GM23248 (cell line): ENCODE data around the gene SMARCA2. TPM values are rescaled to one million over a fixed set of nuclear protein-coding genes. Genes with fewer than 3 reads are reported as not detected.

Source experiments
- DNase-seq: peaks from one replicate; pipeline ENCODE4 v3.0.0-alpha.2; 2015
- H2AFZ ChIP-seq: fragments of 200-600 bp; sonication (generic); 2 replicates; pipeline ENCODE4 v1.6.1; 2016; ENCODE audit warnings: antibody characterized with exemption
- H3F3A ChIP-seq: fragments of 200-600 bp; sonication (generic); 2 replicates; pipeline ENCODE4 v1.6.1; 2016; ENCODE audit warnings: mild to moderate bottlenecking, antibody characterized with exemption, mixed run types; ENCODE audit not compliant: insufficient read depth
- H3K27ac ChIP-seq: fragments of 200-600 bp; sonication (generic); 2 replicates; pipeline ENCODE4 v1.5.1; 2016; ENCODE audit warnings: mild to moderate bottlenecking
- H3K27me3 ChIP-seq: fragments of 200-600 bp; sonication (generic); replicated peaks from 2 replicates; pipeline ENCODE4 v1.6.1; 2016; ENCODE audit warnings: mild to moderate bottlenecking; ENCODE audit not compliant: insufficient read depth
- H3K36me3 ChIP-seq: fragments of 200-600 bp; sonication (generic); 2 replicates; pipeline ENCODE4 v1.6.1; 2016; ENCODE audit warnings: low read depth, mild to moderate bottlenecking
- H3K4me1 ChIP-seq: fragments of 200-600 bp; sonication (generic); 2 replicates; pipeline ENCODE4 v1.6.1; 2016; ENCODE audit warnings: mild to moderate bottlenecking; ENCODE audit not compliant: insufficient read depth
- H3K4me2 ChIP-seq: fragments of 200-600 bp; sonication (generic); one replicate; pipeline ENCODE4 v1.6.1; 2016; ENCODE audit warnings: mild to moderate bottlenecking; ENCODE audit not compliant: unreplicated experiment
- H3K4me3 ChIP-seq: fragments of 200-600 bp; sonication (generic); 2 replicates; pipeline ENCODE4 v1.5.1; 2016; ENCODE audit warnings: mild to moderate bottlenecking
- H3K79me2 ChIP-seq: fragments of 200-600 bp; sonication (generic); 2 replicates; pipeline ENCODE4 v1.6.1; 2016; ENCODE audit warnings: mild to moderate bottlenecking; ENCODE audit not compliant: insufficient read depth
- H3K9ac ChIP-seq: fragments of 200-600 bp; sonication (generic); 2 replicates; pipeline ENCODE4 v1.6.1; 2016; ENCODE audit warnings: mild to moderate bottlenecking
- H3K9me2 ChIP-seq: fragments of 200-600 bp; sonication (generic); 2 replicates; pipeline ENCODE4 v1.6.1; 2016; ENCODE audit warnings: mixed run types, mild to moderate bottlenecking, moderate library complexity; ENCODE audit not compliant: insufficient read depth
- H3K9me3 ChIP-seq: fragments of 200-600 bp; sonication (generic); one replicate; pipeline ENCODE4 v1.6.1; 2017; ENCODE audit warnings: low read depth
- H4K20me1 ChIP-seq: fragments of 200-600 bp; sonication (generic); 2 replicates; pipeline ENCODE4 v1.6.0; 2016; ENCODE audit not compliant: insufficient read depth
- EZH2 ChIP-seq: fragments of 200-600 bp; sonication (generic); IDR thresholded peaks from 2 replicates; pipeline ENCODE4 v1.6.1; 2018; ENCODE audit warnings: antibody characterized with exemption, mild to moderate bottlenecking; ENCODE audit not compliant: insufficient read depth, poor library complexity, severe bottlenecking
- EZH2phosphoT487 ChIP-seq: fragments of 200-600 bp; sonication (generic); IDR thresholded peaks from 2 replicates; pipeline ENCODE4 v1.6.1; 2018; ENCODE audit warnings: antibody characterized with exemption, moderate library complexity, mild to moderate bottlenecking, low read depth; ENCODE audit not compliant: insufficient read depth
- WGBS, 2 experiments: methylation state at CpG; one replicate each; pipeline ENCODE4 v1.1.6; 2015 to 2017; ENCODE audit warnings: low lambda C conversion rate in 2 of 2, low coverage in 1 of 2; ENCODE audit errors: missing lambda C conversion rate in 2 of 2; 5-methylcytosine and 5-hydroxymethylcytosine counted together
- in situ Hi-C: fragments of 300-500 bp; cut with MboI; formaldehyde crosslinking; loops from 2 replicates; pipeline ENCODE4 v1.15.0; 2020
- polyA plus RNA-seq: library from polyadenylated mRNA; unstranded; fragments of >200 nt; fragmentation: Nextera tagmentation; extraction: Ambion mirVana; gene quantifications from 2 replicates; pipeline ENCODE4 v1.2.1, GENCODE V29; 2016
- total RNA-seq: library from RNA; depleted of rRNA; stranded (reverse); fragments of >200 nt; shearing (Covaris generic); gene quantifications from 2 replicates; pipeline ENCODE4 v1.2.3, GENCODE V29; 2014

Gene SMARCA2
- total and polyA plus RNA-seq, 2 experiments from 2014 or later: 26.7 to 47.4 TPM

DNA sequence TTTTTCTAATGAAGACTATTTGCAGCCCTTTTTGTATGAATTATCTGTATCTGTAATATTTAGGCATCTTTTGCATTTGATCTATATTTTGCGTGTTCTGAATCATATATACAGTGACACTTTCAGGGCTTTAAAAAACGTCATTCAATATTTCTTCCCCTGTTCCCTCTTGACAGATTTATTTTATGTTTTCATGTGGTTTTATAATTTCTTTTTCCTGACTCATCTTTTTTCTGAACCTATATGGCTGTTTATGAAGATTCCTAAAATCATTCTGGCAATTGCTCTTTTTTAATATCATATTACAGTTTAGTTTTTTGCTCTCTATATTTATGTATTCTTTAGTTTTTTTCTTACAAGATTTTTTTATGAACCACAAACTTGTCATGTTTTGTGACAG lies 67.6 kb downstream of the SMARCA2 start:
- Histone ChIP-seq H3K4me3 (no peak overlapping the region), H3K9me3 (no peaks in the 10 kb centered on the region), H4K20me1 (no peaks in the 10 kb centered on the region), H3K27ac (no peak overlapping the region), H3K36me3 (peaks cover 38% of the 10 kb centered on the region), H3F3A (peaks cover 14% of the 10 kb centered on the region; the same call in 1 of the 2 replicates), H2AFZ (no peak overlapping the region), H3K9me2 (no peaks in the 10 kb centered on the region), H3K79me2 (no peaks in the 10 kb centered on the region), H3K9ac (no peak overlapping the region), H3K27me3 (no peaks in the 10 kb centered on the region), H3K4me2 (no peak overlapping the region), H3K4me1 (peaks cover 11% of the 10 kb centered on the region)
- no peak for DNase-seq
- in situ Hi-C loops: no loop called here
- no peak for TF ChIP-seq EZH2phosphoT487
- 73 to 82% methylated on average over 2 of the region's 2 CpGs for WGBS, 2 experiments

DNA sequence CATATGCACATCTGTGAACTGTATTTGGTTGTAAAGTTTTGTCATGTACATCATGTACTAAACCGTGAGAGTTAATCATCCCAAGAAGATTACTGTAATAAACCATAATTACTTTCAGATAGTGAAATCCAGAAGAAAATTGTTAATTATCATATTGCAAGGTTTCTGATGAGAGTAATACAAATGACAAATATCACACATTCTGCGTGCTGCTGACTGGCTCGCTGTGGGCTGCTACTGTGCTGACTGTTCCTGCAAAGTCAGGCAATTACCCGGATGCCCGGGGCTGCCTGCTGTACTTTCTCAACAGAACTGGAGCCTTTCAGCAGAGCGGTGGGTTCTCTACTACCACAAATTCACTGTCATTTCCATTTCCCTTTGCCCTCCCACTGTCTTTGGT lies 68.3 kb downstream of the SMARCA2 start:
- H3K9me2 ChIP-seq: no peaks in the 10 kb centered on the region
- H3K4me1 ChIP-seq: peaks cover 11% of the 10 kb centered on the region
- H4K20me1 ChIP-seq: no peaks in the 10 kb centered on the region
- no peaks in the 10 kb centered on the region for H3K27me3 ChIP-seq
- TF ChIP-seq EZH2phosphoT487 (no peak), EZH2 (no peak)
- WGBS, 2 experiments: 69% methylated on average over 6 of the region's 6 CpGs
- H3K4me2 ChIP-seq: no peak overlapping the region
- H3K4me3 ChIP-seq: no peak overlapping the region
- H2AFZ ChIP-seq: no peak overlapping the region
- peaks cover 38% of the 10 kb centered on the region; the same call in 1 of the 2 replicates for H3K36me3 ChIP-seq
- no peak overlapping the region for H3K9ac ChIP-seq
- H3K79me2 ChIP-seq: no peaks in the 10 kb centered on the region
- H3K27ac ChIP-seq: no peak overlapping the region
- DNase-seq: no peak
- in situ Hi-C loops: no loop called here
- peaks cover 14% of the 10 kb centered on the region; the same call in 1 of the 2 replicates for H3F3A ChIP-seq
- H3K9me3 ChIP-seq: no peaks in the 10 kb centered on the region

DNA sequence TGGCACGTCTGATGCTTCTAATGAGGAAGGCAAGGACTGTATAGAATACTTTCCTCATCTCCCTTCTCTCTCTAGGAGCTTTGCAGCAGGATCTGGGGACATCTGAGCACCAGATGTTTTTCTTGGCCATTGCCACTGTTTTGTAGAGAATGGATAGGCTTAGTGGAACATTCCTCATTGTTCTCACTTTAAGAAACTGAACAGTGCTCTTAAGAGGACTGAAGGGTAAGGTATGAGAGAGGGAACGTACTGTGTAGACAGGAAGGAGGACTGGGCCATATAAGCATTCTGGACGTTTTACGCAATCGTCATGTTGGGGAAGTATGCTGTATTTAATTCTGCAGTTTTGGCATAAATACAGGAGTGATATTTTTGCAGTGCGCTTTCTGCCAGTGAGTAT lies 70.6 kb downstream of the SMARCA2 start:
- H3K4me3 ChIP-seq: no peak overlapping the region
- no peak overlapping the region; the same call in 1 of the 2 replicates for H3K27ac ChIP-seq
- H3K9me3 ChIP-seq: no peaks in the 10 kb centered on the region
- WGBS, 2 experiments: 47 to 50% methylated on average over 6 of the region's 6 CpGs
- H3K27me3 ChIP-seq: no peaks in the 10 kb centered on the region
- no peaks in the 10 kb centered on the region for H3K79me2 ChIP-seq
- DNase-seq: peak; percentile 53
- peaks cover 31% of the 10 kb centered on the region; the same call in 1 of the 2 replicates for H3K36me3 ChIP-seq
- H3K9ac ChIP-seq: no peak overlapping the region
- H3F3A ChIP-seq: peaks cover 14% of the 10 kb centered on the region; the same call in 1 of the 2 replicates
- TF ChIP-seq EZH2 (no peak), EZH2phosphoT487 (no peak)
- H3K4me1 ChIP-seq: peaks cover 11% of the 10 kb centered on the region
- no peak overlapping the region for H2AFZ ChIP-seq
- in situ Hi-C loops: no loop called here
- H4K20me1 ChIP-seq: no peaks in the 10 kb centered on the region
- H3K4me2 ChIP-seq: no peak overlapping the region
- H3K9me2 ChIP-seq: no peaks in the 10 kb centered on the region

DNA sequence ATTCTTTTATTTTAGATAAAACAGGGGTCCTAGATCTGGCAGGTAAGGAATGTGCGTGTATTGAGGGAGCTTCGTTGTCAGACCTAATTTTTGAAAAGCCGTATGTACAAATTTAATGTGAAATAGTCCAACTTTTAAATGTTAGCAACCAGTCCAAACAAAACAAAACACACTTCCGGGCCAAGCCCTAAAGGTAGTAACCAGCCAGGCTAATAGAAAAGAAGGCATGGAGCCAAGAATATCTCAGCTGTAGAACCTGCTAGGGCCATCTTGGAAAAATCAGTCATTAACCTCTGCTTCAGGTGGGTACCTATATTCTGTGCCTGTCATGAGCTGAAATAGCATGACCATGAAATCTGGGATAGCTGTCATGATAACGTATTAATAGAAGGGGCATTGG lies 71.0 kb downstream of the SMARCA2 start:
- Histone ChIP-seq H4K20me1 (no peaks in the 10 kb centered on the region), H3K9me3 (no peaks in the 10 kb centered on the region), H3K4me3 (no peak overlapping the region), H3F3A (peaks cover 14% of the 10 kb centered on the region; the same call in 1 of the 2 replicates), H3K36me3 (peaks cover 31% of the 10 kb centered on the region; the same call in 1 of the 2 replicates), H3K9me2 (no peaks in the 10 kb centered on the region), H2AFZ (no peak overlapping the region), H3K27me3 (no peaks in the 10 kb centered on the region), H3K79me2 (no peaks in the 10 kb centered on the region), H3K4me2 (no peak overlapping the region), H3K27ac (no peak overlapping the region), H3K4me1 (peaks cover 11% of the 10 kb centered on the region), H3K9ac (no peak overlapping the region)
- TF ChIP-seq EZH2phosphoT487: no peak
- no peak for TF ChIP-seq EZH2
- in situ Hi-C loops: no loop called here
- no peak for DNase-seq
- WGBS, 2 experiments: 48 to 53% methylated on average over 5 of the region's 5 CpGs

DNA sequence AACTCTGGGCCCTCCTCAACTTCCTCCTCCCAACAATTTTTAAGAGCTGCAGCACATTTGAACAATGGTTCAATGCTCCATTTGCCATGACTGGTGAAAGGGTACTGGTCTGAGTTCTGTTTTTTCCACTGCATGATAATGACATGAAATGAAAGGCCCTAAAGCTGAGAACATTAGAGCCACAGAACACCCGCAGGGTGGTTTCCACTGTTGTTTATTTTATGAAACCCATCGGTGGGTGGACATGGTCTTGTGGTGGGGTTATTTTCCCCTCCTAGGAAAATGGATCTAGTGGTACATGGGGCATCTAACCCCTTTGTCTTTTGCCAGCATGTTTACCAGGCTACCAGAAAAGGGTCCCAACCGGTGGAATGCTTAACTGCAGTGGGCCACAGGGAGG lies 71.8 kb downstream of the SMARCA2 start:
- no peak overlapping the region for H3K4me3 ChIP-seq
- DNase-seq: no peak
- H3K79me2 ChIP-seq: no peaks in the 10 kb centered on the region
- no peaks in the 10 kb centered on the region for H3K9me3 ChIP-seq
- no peak overlapping the region for H3K9ac ChIP-seq
- peaks cover 14% of the 10 kb centered on the region; the same call in 1 of the 2 replicates for H3F3A ChIP-seq
- H4K20me1 ChIP-seq: no peaks in the 10 kb centered on the region
- H3K36me3 ChIP-seq: peaks cover 37% of the 10 kb centered on the region; the same call in 1 of the 2 replicates
- in situ Hi-C loops: no loop called here
- no peak overlapping the region for H2AFZ ChIP-seq
- TF ChIP-seq EZH2: no peak
- no peak for TF ChIP-seq EZH2phosphoT487
- no peaks in the 10 kb centered on the region for H3K27me3 ChIP-seq
- H3K4me2 ChIP-seq: no peak overlapping the region
- WGBS, 2 experiments: 93 to 96% methylated on average over 3 of the region's 3 CpGs
- H3K27ac ChIP-seq: no peak overlapping the region
- no peaks in the 10 kb centered on the region for H3K9me2 ChIP-seq
- H3K4me1 ChIP-seq: peaks cover 11% of the 10 kb centered on the region
